Stimulated activated memory B cell treated with anti-CD40 and anti-IgM and Interleukin-4, amounts not matched to agents 10 μg/mL and 1 μg/mL and 100 μg/mL, for 72 hours (primary cell): ENCODE measurements around the gene CWH43.
"Not testable (repeated sequence)": the region's sequence is repeated elsewhere in the genome, so short reads cannot be mapped to it uniquely, and the experiment has no call there.

Source experiments
- ATAC-seq: fragments of 150-1000 bp; cut with Tn5 transposase; 2 replicates; pipeline ENCODE4 v1.10.0; 2021
- H3K27ac Mint-ChIP-seq: one replicate; pipeline ENCODE4 v1.8.0; 2022; ENCODE audit warnings: mild to moderate bottlenecking, mixed read lengths
- H3K27me3 Mint-ChIP-seq: one replicate; pipeline ENCODE4 v1.8.0; 2022; ENCODE audit warnings: mixed read lengths
- H3K36me3 Mint-ChIP-seq: one replicate; pipeline ENCODE4 v1.8.0; 2022; ENCODE audit warnings: mixed read lengths
- H3K4me1 Mint-ChIP-seq: one replicate; pipeline ENCODE4 v1.8.0; 2022; ENCODE audit warnings: mixed read lengths
- H3K4me3 Mint-ChIP-seq: one replicate; pipeline ENCODE4 v1.8.0; 2022; ENCODE audit warnings: mild to moderate bottlenecking, moderate library complexity, mixed read lengths
- H3K9me3 Mint-ChIP-seq: one replicate; pipeline ENCODE4 v1.8.0; 2022; ENCODE audit warnings: mixed read lengths

Gene CWH43

GRCh38 chr4:49099831-49100444 lies 113.9 kb downstream of the CWH43 start:
- H3K27me3 Mint-ChIP-seq, ATAC-seq, H3K27ac Mint-ChIP-seq, H3K4me3 Mint-ChIP-seq, H3K4me1 Mint-ChIP-seq: not testable (repeated sequence)
- Mint-ChIP-seq H3K9me3 (peaks cover 77% of the 10 kb centered on the region), H3K36me3 (peaks cover 58% of the 10 kb centered on the region)

- peaks cover 83% of the 10 kb centered on the region for H3K9me3 Mint-ChIP-seq
- not testable (repeated sequence) for H3K27ac Mint-ChIP-seq, H3K27me3 Mint-ChIP-seq, H3K4me1 Mint-ChIP-seq, H3K4me3 Mint-ChIP-seq
- peak; percentile 59 for ATAC-seq
- H3K36me3 Mint-ChIP-seq, result peaks cover 59% of the 10 kb centered on the region
Observed at GRCh38 chr4:49102344-49102898, 116.3 kb downstream of the CWH43 start.

- Mint-ChIP-seq H3K9me3 (peaks cover 83% of the 10 kb centered on the region), H3K36me3 (peaks cover 59% of the 10 kb centered on the region)
- not testable (repeated sequence) for H3K27me3 Mint-ChIP-seq, H3K27ac Mint-ChIP-seq, H3K4me3 Mint-ChIP-seq, H3K4me1 Mint-ChIP-seq
- ATAC-seq, result peak; percentile 46
Observed at GRCh38 chr4:49103436-49104136, 117.5 kb downstream of the CWH43 start.

GRCh38 chr4:49104231-49104930 lies 118.3 kb downstream of the CWH43 start:
- H3K4me1 Mint-ChIP-seq, H3K27me3 Mint-ChIP-seq, H3K4me3 Mint-ChIP-seq, ATAC-seq, H3K27ac Mint-ChIP-seq: not testable (repeated sequence)
- peaks cover 52% of the 10 kb centered on the region for H3K36me3 Mint-ChIP-seq
- H3K9me3 Mint-ChIP-seq, result peaks cover 79% of the 10 kb centered on the region

GRCh38 chr4:49105248-49105904 lies 119.3 kb downstream of the CWH43 start:
- not testable (repeated sequence) for H3K27ac Mint-ChIP-seq, H3K4me1 Mint-ChIP-seq, H3K27me3 Mint-ChIP-seq, H3K4me3 Mint-ChIP-seq, ATAC-seq
- Mint-ChIP-seq H3K36me3 (peaks cover 52% of the 10 kb centered on the region), H3K9me3 (peaks cover 79% of the 10 kb centered on the region)

GRCh38 chr4:49107262-49107661 lies 121.2 kb downstream of the CWH43 start:
- peaks cover 55% of the 10 kb centered on the region for H3K36me3 Mint-ChIP-seq
- H3K27me3 Mint-ChIP-seq, ATAC-seq, H3K27ac Mint-ChIP-seq, H3K4me3 Mint-ChIP-seq, H3K4me1 Mint-ChIP-seq: not testable (repeated sequence)
- H3K9me3 Mint-ChIP-seq, result peaks cover 90% of the 10 kb centered on the region

- H3K27me3 Mint-ChIP-seq, H3K4me1 Mint-ChIP-seq, H3K27ac Mint-ChIP-seq, H3K4me3 Mint-ChIP-seq: not testable (repeated sequence)
- peaks cover 47% of the 10 kb centered on the region for H3K36me3 Mint-ChIP-seq
- peaks cover 89% of the 10 kb centered on the region for H3K9me3 Mint-ChIP-seq
- peak; percentile 80 for ATAC-seq
Observed at GRCh38 chr4:49108183-49108978, 122.3 kb downstream of the CWH43 start.

GRCh38 chr4:49109567-49110166 lies 123.6 kb downstream of the CWH43 start:
- not testable (repeated sequence) for H3K27me3 Mint-ChIP-seq, H3K27ac Mint-ChIP-seq, H3K4me1 Mint-ChIP-seq, H3K4me3 Mint-ChIP-seq
- Mint-ChIP-seq H3K9me3 (peaks cover 89% of the 10 kb centered on the region), H3K36me3 (peaks cover 43% of the 10 kb centered on the region)
- ATAC-seq, result peak; percentile 68

GRCh38 chr4:49110579-49110978 lies 124.5 kb downstream of the CWH43 start:
- not testable (repeated sequence) for H3K4me1 Mint-ChIP-seq, H3K4me3 Mint-ChIP-seq, H3K27me3 Mint-ChIP-seq, H3K27ac Mint-ChIP-seq
- Mint-ChIP-seq H3K9me3 (peaks cover 89% of the 10 kb centered on the region), H3K36me3 (peaks cover 37% of the 10 kb centered on the region)
- peak; percentile 71 for ATAC-seq
